Measurements from ENCODE around the gene ARL6IP5. TPM values are rescaled to one million over a fixed set of nuclear protein-coding genes. Genes with fewer than 3 reads are reported as not detected.

The ARL6IP5 gene
- total and polyA plus RNA-seq, 2 of the 13 experiments (the other 11 are each of a cell fraction or from before 2014, with no cell fraction given) = 23.7 to 29.6 TPM

- TF ChIP-seq ZNF121 (CRISPR knock-in tag; IDR thresholded peaks at IDR 0.05) = no peak
- no TSS peak for BruUV-seq (replicated peaks)
- in situ Hi-C loops (cut with HindIII; ENCODE audit: extremely low pct_ligation_motif_present, low pct_unique_long_range_greater_than_20kb) = no loop called here
Measured at GRCh38 chr3:69129531-69129930, 44.8 kb downstream of the ARL6IP5 start.

GRCh38 chr3:69130689-69131088 lies 46.0 kb downstream of the ARL6IP5 start:
- CTCF ChIA-PET (ENCODE audit: low intra/inter-chr PET ratio, low total read pairs) = no interaction called here
- in situ Hi-C loops (cut with HindIII; ENCODE audit: extremely low pct_ligation_motif_present, low pct_unique_long_range_greater_than_20kb) = no loop called here

More at GRCh38 chr3:69129531-69129930, 44.8 kb downstream of the ARL6IP5 start:
- Histone ChIP-seq H4K20me1 (ENCODE audit: insufficient read depth, low read length) (no peaks in the 10 kb centered on the region), H2AFZ (ENCODE audit: low read length) (no peak overlapping the region), H3K36me3 (replicated peaks in 1 of 2; ENCODE audit: control insufficient read depth in 1 of 2, insufficient read depth in 2 of 2, low read length in 2 of 2) (no peaks in the 10 kb centered on the region), H3K9ac (ENCODE audit: insufficient read depth, low read depth, low read length) (no peak overlapping the region), H3K79me2 (ENCODE audit: insufficient read depth, low read length) (no peaks in the 10 kb centered on the region), H3K27ac (ENCODE audit: extremely low read length, insufficient read depth, low read length) (no peak overlapping the region), H3K4me2 (ENCODE audit: low read depth, low read length) (no peak overlapping the region), H3K27me3 (ENCODE audit: control insufficient read depth in 1 of 2, insufficient read depth in 2 of 2, low read length in 2 of 2) (no peaks in the 10 kb centered on the region; a peak in 1 of 5 replicates), H3K4me3 (replicated peaks in 1 of 3; ENCODE audit: insufficient read depth in 1 of 3, low read depth in 2 of 3, low read length in 3 of 3) (no peak overlapping the region), H3K9me3 (ENCODE audit: low read length) (no peaks in the 10 kb centered on the region), H3K4me1 (ENCODE audit: insufficient read depth, low read length) (no peaks in the 10 kb centered on the region)
- CTCF ChIA-PET (ENCODE audit: low intra/inter-chr PET ratio, low total read pairs) = no interaction called here
- ATAC-seq = no peak
- POLR2A ChIA-PET = no interaction called here
- no peak for DNase-seq (ENCODE audit: low spot score)
- no peak for FAIRE-seq
- intact Hi-C loops (cut with micrococcal nuclease; ENCODE audit: unreplicated experiment) = no loop called here
- 4% methylated on average over 1 of the region's 1 CpG for WGBS (ENCODE audit: low lambda C conversion rate)

GRCh38 chr3:69137005-69137404 lies 52.3 kb downstream of the ARL6IP5 start:
- no peak for FAIRE-seq
- H3K4me3 ChIP-seq (replicated peaks in 1 of 3; ENCODE audit: insufficient read depth in 1 of 3, low read depth in 2 of 3, low read length in 3 of 3) = no peak overlapping the region
- no peaks in the 10 kb centered on the region for H3K9me3 ChIP-seq (ENCODE audit: low read length)
- in situ Hi-C loops (cut with HindIII; ENCODE audit: extremely low pct_ligation_motif_present, low pct_unique_long_range_greater_than_20kb) (no loop called here), intact Hi-C loops (cut with micrococcal nuclease; ENCODE audit: unreplicated experiment) (no loop called here)
- no peaks in the 10 kb centered on the region for H3K4me1 ChIP-seq (ENCODE audit: insufficient read depth, low read length)
- DNase-seq (ENCODE audit: low spot score) = no peak
- no peaks in the 10 kb centered on the region for H4K20me1 ChIP-seq (ENCODE audit: insufficient read depth, low read length)
- ChIA-PET POLR2A (no interaction called here), CTCF (ENCODE audit: low intra/inter-chr PET ratio, low total read pairs) (no interaction called here)
- no peaks in the 10 kb centered on the region for H3K36me3 ChIP-seq (replicated peaks in 1 of 2; ENCODE audit: control insufficient read depth in 1 of 2, insufficient read depth in 2 of 2, low read length in 2 of 2)
- H3K9ac ChIP-seq (ENCODE audit: insufficient read depth, low read depth, low read length) = no peak overlapping the region
- no peak overlapping the region for H2AFZ ChIP-seq (ENCODE audit: low read length)
- no peak overlapping the region for H3K4me2 ChIP-seq (ENCODE audit: low read depth, low read length)
- no peak overlapping the region for H3K27ac ChIP-seq (ENCODE audit: extremely low read length, insufficient read depth, low read length)
- no peaks in the 10 kb centered on the region for H3K27me3 ChIP-seq (ENCODE audit: control insufficient read depth in 1 of 2, insufficient read depth in 2 of 2, low read length in 2 of 2)
- no peak for ATAC-seq
- H3K79me2 ChIP-seq (ENCODE audit: insufficient read depth, low read length) = no peaks in the 10 kb centered on the region
- no TSS peak for BruUV-seq (replicated peaks)
- TF ChIP-seq ZNF569 (CRISPR knock-in tag; IDR thresholded peaks at IDR 0.05; ENCODE audit: borderline replicate concordance) = no peak
- no peak for TF ChIP-seq MZF1 (CRISPR knock-in tag; IDR thresholded peaks at IDR 0.05; ENCODE audit: borderline replicate concordance)
- no peak for TF ChIP-seq HNRNPK (IDR thresholded peaks at IDR 0.05; ENCODE audit: low read depth, low read length, poor library complexity, severe bottlenecking)
- TF ChIP-seq CENPX (CRISPR knock-in tag; IDR thresholded peaks at IDR 0.05) = no peak
- no peak for TF ChIP-seq MAX (IDR thresholded peaks at IDR 0.05)
- no peak for TF ChIP-seq RXRA (CRISPR knock-in tag; IDR thresholded peaks at IDR 0.05)
- no peak for TF ChIP-seq CBX1 (IDR thresholded peaks at IDR 0.05; ENCODE audit: low read depth)
- TF ChIP-seq SETDB1 (CRISPR knock-in tag; IDR thresholded peaks at IDR 0.05; ENCODE audit: borderline replicate concordance) = no peak
- no peak for TF ChIP-seq ZGPAT (CRISPR knock-in tag; IDR thresholded peaks at IDR 0.05)

More at GRCh38 chr3:69130689-69131088, 46.0 kb downstream of the ARL6IP5 start:
- no peaks in the 10 kb centered on the region for H3K4me1 ChIP-seq (ENCODE audit: insufficient read depth, low read length)
- no peaks in the 10 kb centered on the region for H3K36me3 ChIP-seq (replicated peaks in 1 of 2; ENCODE audit: control insufficient read depth in 1 of 2, insufficient read depth in 2 of 2, low read length in 2 of 2)
- no peak for ATAC-seq
- H4K20me1 ChIP-seq (ENCODE audit: insufficient read depth, low read length) = no peaks in the 10 kb centered on the region
- BruUV-seq (replicated peaks) = no TSS peak
- no peak for TF ChIP-seq ZNF496 (CRISPR knock-in tag; IDR thresholded peaks at IDR 0.05; ENCODE audit: insufficient replicate concordance)
- TF ChIP-seq TARDBP (CRISPR knock-in tag; IDR thresholded peaks at IDR 0.05) = no peak
- no peak for TF ChIP-seq REXO4 (CRISPR knock-in tag; IDR thresholded peaks at IDR 0.05; ENCODE audit: borderline replicate concordance)
- no peak overlapping the region for H3K4me2 ChIP-seq (ENCODE audit: low read depth, low read length)
- intact Hi-C loops (cut with micrococcal nuclease; ENCODE audit: unreplicated experiment) = no loop called here
- no peaks in the 10 kb centered on the region; a peak in 1 of 5 replicates for H3K27me3 ChIP-seq (ENCODE audit: control insufficient read depth in 1 of 2, insufficient read depth in 2 of 2, low read length in 2 of 2)
- POLR2A ChIA-PET = no interaction called here
- no peaks in the 10 kb centered on the region for H3K9me3 ChIP-seq (ENCODE audit: low read length)
- H3K79me2 ChIP-seq (ENCODE audit: insufficient read depth, low read length) = no peaks in the 10 kb centered on the region
- no peak overlapping the region for H3K9ac ChIP-seq (ENCODE audit: insufficient read depth, low read depth, low read length)
- FAIRE-seq = no peak
- H3K4me3 ChIP-seq (replicated peaks in 1 of 3; ENCODE audit: insufficient read depth in 1 of 3, low read depth in 2 of 3, low read length in 3 of 3) = no peak overlapping the region
- H2AFZ ChIP-seq (ENCODE audit: low read length) = no peak overlapping the region
- DNase-seq (ENCODE audit: low spot score) = no peak
- H3K27ac ChIP-seq (ENCODE audit: extremely low read length, insufficient read depth, low read length) = no peak overlapping the region

All from HepG2 (cell line).